CD14-positive monocyte (primary cell): ENCODE results near the gene RINL. TPM values are rescaled to one million over a fixed set of nuclear protein-coding genes. Genes with fewer than 3 reads are reported as not detected.

ENCODE experiments used
- DNase-seq, 3 donors: peaks; one replicate each; pipeline ENCODE4 v3.0.0-alpha.2; 2011 to 2022
- H2AFZ ChIP-seq: 2 replicates; pipeline ENCODE4 v1.6.0; 2012; ENCODE audit warnings: mild to moderate bottlenecking, low read depth, low read length, inconsistent platforms; ENCODE audit not compliant: insufficient read depth, poor library complexity, severe bottlenecking
- H3K27ac ChIP-seq, 2 donors: 1 replicate in 1 of 2; 2 replicates in 1 of 2; pipeline ENCODE4 v1.5.1; 2012 to 2013; ENCODE audit warnings: low read length in 2 of 2, control low read depth in 1 of 2, inconsistent platforms in 1 of 2, low read depth in 1 of 2, mild to moderate bottlenecking in 1 of 2
- H3K27me3 ChIP-seq, 2 donors: one replicate each; pipeline versions ENCODE4 v1.6.0 to v1.6.1; 2011 to 2013; ENCODE audit warnings: low read length in 2 of 2; ENCODE audit not compliant: control insufficient read depth in 2 of 2, insufficient read depth in 2 of 2
- H3K36me3 ChIP-seq, 2 donors: replicated peaks in 1 of 2; 1 replicate in 1 of 2; 2 replicates in 1 of 2; pipeline versions ENCODE4 v1.5.1 to v1.6.1; 2012 to 2013; ENCODE audit warnings: low read length in 2 of 2, control low read depth in 1 of 2, inconsistent platforms in 1 of 2, mild to moderate bottlenecking in 1 of 2; ENCODE audit not compliant: insufficient read depth in 2 of 2, control insufficient read depth in 1 of 2
- H3K4me1 ChIP-seq, 2 donors: 1 replicate in 1 of 2; 2 replicates in 1 of 2; pipeline versions ENCODE4 v1.5.1 to v1.6.1; 2012 to 2013; ENCODE audit warnings: low read length in 2 of 2, control low read depth in 1 of 2, inconsistent platforms in 1 of 2, mild to moderate bottlenecking in 1 of 2, moderate library complexity in 1 of 2; ENCODE audit not compliant: insufficient read depth in 2 of 2, control insufficient read depth in 1 of 2
- H3K4me2 ChIP-seq: replicated peaks from 2 replicates; pipeline ENCODE3; 2012; ENCODE audit warnings: low read length, moderate library complexity, mild to moderate bottlenecking; ENCODE audit not compliant: poor library complexity, severe bottlenecking; ENCODE audit errors: extremely low read depth
- H3K4me3 ChIP-seq, 3 experiments: fragments of 200-600 bp in 1 of 3; sonication (generic) in 1 of 3; replicated peaks in 1 of 3; 1 replicate in 2 of 3; 2 replicates in 1 of 3; pipeline ENCODE4 v1.5.1; 2011 to 2013; ENCODE audit warnings: low read length in 3 of 3, mild to moderate bottlenecking in 3 of 3, control low read depth in 2 of 3, low read depth in 2 of 3, inconsistent platforms in 1 of 3, moderate library complexity in 1 of 3
- H3K79me2 ChIP-seq: 2 replicates; pipeline ENCODE4 v1.6.0; 2012; ENCODE audit warnings: mild to moderate bottlenecking, control low read depth, inconsistent platforms, low read length, moderate library complexity; ENCODE audit not compliant: insufficient read depth
- H3K9ac ChIP-seq: 2 replicates; pipeline ENCODE4 v1.6.0; 2017; ENCODE audit warnings: low read length, mild to moderate bottlenecking; ENCODE audit not compliant: insufficient read depth, poor library complexity, severe bottlenecking
- H3K9me3 ChIP-seq, 2 donors: replicated peaks in 1 of 2; 1 replicate in 1 of 2; 2 replicates in 1 of 2; pipeline versions ENCODE4 v1.5.1 to v1.6.1; 2012 to 2013; ENCODE audit warnings: low read length in 2 of 2, control low read depth in 1 of 2; ENCODE audit not compliant: control insufficient read depth in 1 of 2, insufficient read depth in 1 of 2
- H4K20me1 ChIP-seq: 2 replicates; pipeline ENCODE4 v1.6.0; 2012; ENCODE audit warnings: mild to moderate bottlenecking, low read length, control low read depth, moderate library complexity; ENCODE audit not compliant: insufficient read depth
- H3K27ac Mint-ChIP-seq, 7 donors: one replicate each; pipeline ENCODE4 v1.8.0; 2020; ENCODE audit warnings: mild to moderate bottlenecking in 7 of 7, mixed read lengths in 7 of 7, moderate library complexity in 6 of 7, inconsistent platforms in 2 of 7
- H3K27me3 Mint-ChIP-seq, 3 donors: one replicate each; pipeline ENCODE4 v1.8.0; 2021 to 2022; ENCODE audit warnings: low read depth in 3 of 3, mild to moderate bottlenecking in 3 of 3, mixed read lengths in 3 of 3, moderate library complexity in 3 of 3, inconsistent platforms in 1 of 3
- H3K36me3 Mint-ChIP-seq, 2 donors: one replicate each; pipeline ENCODE4 v1.8.0; 2020; ENCODE audit warnings: mixed read lengths in 2 of 2, inconsistent platforms in 1 of 2, mild to moderate bottlenecking in 1 of 2
- H3K4me1 Mint-ChIP-seq: one replicate; pipeline ENCODE4 v1.8.0; 2020; ENCODE audit warnings: mild to moderate bottlenecking, mixed read lengths
- H3K4me3 Mint-ChIP-seq, 2 donors: one replicate each; pipeline ENCODE4 v1.8.0; 2020; ENCODE audit warnings: mild to moderate bottlenecking in 2 of 2, mixed read lengths in 2 of 2, moderate library complexity in 1 of 2
- H3K9me3 Mint-ChIP-seq, 7 donors: one replicate each; pipeline ENCODE4 v1.8.0; 2020 to 2022; ENCODE audit warnings: mixed read lengths in 7 of 7, mild to moderate bottlenecking in 6 of 7, moderate library complexity in 6 of 7, inconsistent platforms in 2 of 7
- CTCF ChIP-seq: fragments of 200-600 bp; IDR thresholded peaks from one replicate; pipeline ENCODE4 v1.8.0; 2022; ENCODE audit warnings: antibody characterized with exemption, mild to moderate bottlenecking
- WGBS: methylation state at CpG from one replicate; pipeline ENCODE4 v1.1.5; 2013; ENCODE audit warnings: missing lambda C conversion rate; ENCODE audit not compliant: insufficient coverage; 5-methylcytosine and 5-hydroxymethylcytosine counted together
- intact Hi-C, 2 donors: fragments of 100-400 bp; cut with micrococcal nuclease; formaldehyde crosslinking; loops; one replicate each; pipeline versions ENCODE4 v1.15.0 to v1.15.1; 2023
- polyA plus RNA-seq, 3 donors: library from polyadenylated mRNA; depleted of rRNA in 1 of 3; unstranded in 2 of 3; stranded (reverse) in 1 of 3; fragments of 300-500 nt in 2 of 3; fragments of >200 nt in 1 of 3; fragmentation: Illumina TruSeq in 2 of 3; gene quantifications; 1 replicate in 2 of 3; 2 replicates in 1 of 3; pipeline ENCODE4 v1.2.3, GENCODE V29; 2012 to 2021

The RINL gene
- polyA plus RNA-seq, 3 donors: 4.1 to 13.5 (median 7.2) TPM

- Mint-ChIP-seq H3K9me3 (no peaks in the 10 kb centered on the region), H3K4me3 (no peak overlapping the region), H3K36me3 (peaks cover 23 to 31% of the 10 kb centered on the region in 2 donors), H3K27me3 (peaks cover 0 to 3% (median 0%) of the 10 kb centered on the region in 3 donors), H3K4me1 (peaks cover 19% of the 10 kb centered on the region), H3K27ac (peak overlapping the region in 1 of 7 donors; percentile 10)
- Histone ChIP-seq H2AFZ (no peak overlapping the region), H3K4me1 (peaks cover 8 to 10% of the 10 kb centered on the region in 2 donors), H3K9ac (no peak overlapping the region), H3K9me3 (no peaks in the 10 kb centered on the region), H4K20me1 (peaks cover 5% of the 10 kb centered on the region), H3K4me3 (no peak overlapping the region), H3K27ac (no peak overlapping the region), H3K79me2 (peaks cover 22% of the 10 kb centered on the region), H3K4me2 (no peak overlapping the region), H3K36me3 (peaks cover 22 to 31% of the 10 kb centered on the region in 2 donors), H3K27me3 (no peaks in the 10 kb centered on the region)
- no peak for DNase-seq
- 32% methylated on average over 9 of the region's 9 CpGs for WGBS
- intact Hi-C loops: loop anchor here (5.0 to 10.0 kb wide), 4 partner anchors 37 to 130 kb away; partner anchors contain the start of genes ECH1 (in 1 of the 2), MRPS12 (in 1 of the 2) and SARS2 (in 1 of the 2)
- TF ChIP-seq CTCF: no peak
These were observed 16.9 kb upstream of the RINL start for GRCh38 chr19:38894968-38895367.

GRCh38 chr19:38893341-38893771, 15.3 kb upstream of the RINL start:
- Histone ChIP-seq H2AFZ (no peak overlapping the region), H3K79me2 (peaks cover 10% of the 10 kb centered on the region), H3K4me3 (no peak overlapping the region), H3K4me1 (peaks cover 3 to 4% of the 10 kb centered on the region in 2 donors), H3K4me2 (no peak overlapping the region), H3K9me3 (no peaks in the 10 kb centered on the region), H3K27ac (no peak overlapping the region), H3K9ac (no peak overlapping the region), H3K27me3 (no peaks in the 10 kb centered on the region), H3K36me3 (peaks cover 38 to 47% of the 10 kb centered on the region in 2 donors), H4K20me1 (peaks cover 5% of the 10 kb centered on the region)
- peaks cover 0 to 3% (median 0%) of the 10 kb centered on the region in 3 donors for H3K27me3 Mint-ChIP-seq
- H3K27ac Mint-ChIP-seq: no peak overlapping the region
- peaks cover 38 to 47% of the 10 kb centered on the region in 2 donors for H3K36me3 Mint-ChIP-seq
- intact Hi-C loops: loop anchor here in 1 of 2 donors (10.0 kb wide), 1 partner anchor 129 kb away; no protein-coding TSS in a partner anchor
- no peaks in the 10 kb centered on the region for H3K9me3 Mint-ChIP-seq
- peaks cover 11% of the 10 kb centered on the region for H3K4me1 Mint-ChIP-seq
- no peak for DNase-seq
- WGBS: 100% methylated on average over 10 of the region's 14 CpGs
- H3K4me3 Mint-ChIP-seq: no peak overlapping the region
- TF ChIP-seq CTCF: no peak
